Osteocyte (in vitro differentiated cells): ENCODE data around the gene CDH16. TPM values are rescaled to one million over a fixed set of nuclear protein-coding genes. Genes with fewer than 3 reads are reported as not detected.

Experiments used
- DNase-seq: peaks from one replicate; pipeline ENCODE4 v3.0.0; 2021; ENCODE audit warnings: mixed read lengths; ENCODE audit not compliant: unreplicated experiment; ENCODE audit errors: extremely low spot score
- H3K27ac Mint-ChIP-seq: one replicate; pipeline ENCODE4 v1.8.0; 2021; ENCODE audit warnings: mild to moderate bottlenecking, mixed read lengths; ENCODE audit not compliant: unreplicated experiment
- H3K27me3 Mint-ChIP-seq: one replicate; pipeline ENCODE4 v1.8.0; 2021; ENCODE audit warnings: mixed read lengths; ENCODE audit not compliant: unreplicated experiment
- H3K36me3 Mint-ChIP-seq: one replicate; pipeline ENCODE4 v1.8.0; 2021; ENCODE audit warnings: mixed read lengths; ENCODE audit not compliant: unreplicated experiment
- H3K4me1 Mint-ChIP-seq: one replicate; pipeline ENCODE4 v1.8.0; 2021; ENCODE audit warnings: mixed read lengths; ENCODE audit not compliant: unreplicated experiment
- H3K4me3 Mint-ChIP-seq: one replicate; pipeline ENCODE4 v1.8.0; 2021; ENCODE audit warnings: mild to moderate bottlenecking, moderate library complexity, mixed read lengths; ENCODE audit not compliant: unreplicated experiment
- H3K9me3 Mint-ChIP-seq: one replicate; pipeline ENCODE4 v1.8.0; 2021; ENCODE audit warnings: mixed read lengths; ENCODE audit not compliant: unreplicated experiment
- CTCF ChIP-seq: fragments of 200-600 bp; sonication (generic); IDR thresholded peaks from 2 replicates; pipeline ENCODE4 v1.5.0; 2021; ENCODE audit warnings: antibody characterized with exemption, mild to moderate bottlenecking, moderate library complexity
- total RNA-seq: library from RNA; stranded (reverse); gene quantifications from 2 replicates; pipeline ENCODE4 v1.2.1, GENCODE V29; 2021

CDH16 gene
- total RNA-seq, 1 donor from 2014 or later: not detected

GRCh38 chr16:66891360-66891759, 27.3 kb downstream of the CDH16 start:
- Mint-ChIP-seq H3K4me1 (peaks cover 5% of the 10 kb centered on the region), H3K4me3 (no peak overlapping the region), H3K27me3 (no peaks in the 10 kb centered on the region), H3K27ac (no peak overlapping the region), H3K36me3 (peaks cover 6% of the 10 kb centered on the region), H3K9me3 (no peaks in the 10 kb centered on the region)
- DNase-seq: no peak
- TF ChIP-seq CTCF: no peak

GRCh38 chr16:66890799-66891198, 27.9 kb downstream of the CDH16 start:
- H3K4me3 Mint-ChIP-seq: no peak overlapping the region
- TF ChIP-seq CTCF: no peak
- no peaks in the 10 kb centered on the region for H3K27me3 Mint-ChIP-seq
- H3K27ac Mint-ChIP-seq: no peak overlapping the region
- peaks cover 7% of the 10 kb centered on the region for H3K36me3 Mint-ChIP-seq
- H3K4me1 Mint-ChIP-seq: peaks cover 5% of the 10 kb centered on the region
- H3K9me3 Mint-ChIP-seq: no peaks in the 10 kb centered on the region
- DNase-seq: no peak

GRCh38 chr16:66889622-66890021, 29.1 kb downstream of the CDH16 start:
- Mint-ChIP-seq H3K36me3 (peaks cover 16% of the 10 kb centered on the region), H3K4me3 (no peak overlapping the region), H3K4me1 (peaks cover 4% of the 10 kb centered on the region), H3K27me3 (no peaks in the 10 kb centered on the region), H3K9me3 (no peaks in the 10 kb centered on the region), H3K27ac (no peak overlapping the region)
- TF ChIP-seq CTCF: no peak
- no peak for DNase-seq

- Mint-ChIP-seq H3K4me3 (no peak overlapping the region), H3K9me3 (no peaks in the 10 kb centered on the region), H3K36me3 (peaks cover 18% of the 10 kb centered on the region), H3K27me3 (no peaks in the 10 kb centered on the region), H3K4me1 (peaks cover 4% of the 10 kb centered on the region), H3K27ac (no peak overlapping the region)
- no peak for DNase-seq
- no peak for TF ChIP-seq CTCF
These were observed 29.8 kb downstream of the CDH16 start for GRCh38 chr16:66888647-66889615.

GRCh38 chr16:66886914-66887313, 31.8 kb downstream of the CDH16 start:
- no peak overlapping the region for H3K4me3 Mint-ChIP-seq
- peaks cover 5% of the 10 kb centered on the region for H3K4me1 Mint-ChIP-seq
- no peak for TF ChIP-seq CTCF
- H3K27me3 Mint-ChIP-seq: no peaks in the 10 kb centered on the region
- DNase-seq: no peak
- H3K36me3 Mint-ChIP-seq: peaks cover 18% of the 10 kb centered on the region
- H3K27ac Mint-ChIP-seq: no peak overlapping the region
- no peaks in the 10 kb centered on the region for H3K9me3 Mint-ChIP-seq
